Activated CD4-positive, alpha-beta T cell treated with anti-CD3 and anti-CD28 coated beads, Interleukin-2, amount 10 ng/mL, durations not matched to agents 24 days and 14 days (primary cell): ENCODE measurements around the gene ZBP1. TPM values are rescaled to one million over a fixed set of nuclear protein-coding genes. Genes with fewer than 3 reads are reported as not detected.

Experiments used
- DNase-seq: peaks from one replicate; pipeline ENCODE4 v3.0.0; 2022
- H3K27ac Mint-ChIP-seq: one replicate; pipeline ENCODE4 v1.8.0; 2022; ENCODE audit warnings: mild to moderate bottlenecking, mixed read lengths
- H3K27me3 Mint-ChIP-seq: one replicate; pipeline ENCODE4 v1.8.0; 2022; ENCODE audit warnings: mixed read lengths
- H3K36me3 Mint-ChIP-seq: one replicate; pipeline ENCODE4 v1.8.0; 2022; ENCODE audit warnings: low read depth, mild to moderate bottlenecking, mixed read lengths
- H3K4me1 Mint-ChIP-seq: one replicate; pipeline ENCODE4 v1.8.0; 2021; ENCODE audit warnings: mixed read lengths
- H3K4me3 Mint-ChIP-seq: one replicate; pipeline ENCODE4 v1.8.0; 2022; ENCODE audit warnings: mild to moderate bottlenecking, moderate library complexity, mixed read lengths
- H3K9me3 Mint-ChIP-seq: one replicate; pipeline ENCODE4 v1.8.0; 2021; ENCODE audit warnings: mixed read lengths
- intact Hi-C: fragments of 100-400 bp; cut with micrococcal nuclease; formaldehyde crosslinking; loops from one replicate; pipeline ENCODE4 v1.15.1; 2023
- total RNA-seq: library from RNA; stranded (reverse); gene quantifications from 2 replicates; pipeline ENCODE4 v1.2.3, GENCODE V29; 2022

Gene ZBP1
- total RNA-seq, 1 donor from 2014 or later: 0.51 TPM

DNA sequence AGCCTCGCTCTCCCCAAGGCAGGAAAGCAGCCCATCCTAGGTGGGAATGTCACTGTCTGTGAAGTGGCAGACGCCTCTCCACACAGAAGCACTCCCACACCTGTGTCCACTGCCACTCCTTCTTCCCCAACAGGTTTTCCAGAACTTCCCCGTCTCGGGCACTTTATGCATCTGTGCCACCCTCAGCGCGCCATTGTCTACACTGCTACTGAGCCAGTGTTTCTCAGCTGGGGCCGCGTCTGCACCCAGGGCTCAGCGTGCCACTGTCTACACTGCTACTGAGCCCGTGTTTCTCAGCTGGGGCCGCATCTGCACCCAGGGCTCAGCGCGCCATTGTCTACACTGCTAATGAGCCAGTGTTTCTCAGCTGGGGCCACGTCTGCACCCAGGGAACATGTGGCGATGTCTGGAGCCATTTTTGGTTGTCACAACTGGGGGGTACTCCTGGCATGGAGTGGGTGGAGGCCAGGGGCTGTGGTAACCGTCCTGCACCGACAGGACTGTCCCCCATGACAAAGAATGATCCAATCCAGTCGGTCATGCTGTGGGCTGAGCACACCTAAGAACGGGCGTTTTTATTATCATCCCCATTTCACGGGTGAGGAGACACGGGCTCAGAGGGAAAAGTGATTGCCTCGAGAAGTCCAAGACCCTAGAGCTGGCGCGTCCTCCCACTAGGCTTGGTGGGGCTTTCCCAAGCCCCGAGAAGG lies 41.7 kb upstream of the ZBP1 start:
- Mint-ChIP-seq H3K4me1 (peaks cover 8% of the 10 kb centered on the region), H3K27ac (no peak overlapping the region), H3K36me3 (no peaks in the 10 kb centered on the region), H3K4me3 (no peak overlapping the region), H3K27me3 (no peaks in the 10 kb centered on the region), H3K9me3 (peaks cover 4% of the 10 kb centered on the region)
- no peak for DNase-seq
- intact Hi-C loops: no loop called here

DNA sequence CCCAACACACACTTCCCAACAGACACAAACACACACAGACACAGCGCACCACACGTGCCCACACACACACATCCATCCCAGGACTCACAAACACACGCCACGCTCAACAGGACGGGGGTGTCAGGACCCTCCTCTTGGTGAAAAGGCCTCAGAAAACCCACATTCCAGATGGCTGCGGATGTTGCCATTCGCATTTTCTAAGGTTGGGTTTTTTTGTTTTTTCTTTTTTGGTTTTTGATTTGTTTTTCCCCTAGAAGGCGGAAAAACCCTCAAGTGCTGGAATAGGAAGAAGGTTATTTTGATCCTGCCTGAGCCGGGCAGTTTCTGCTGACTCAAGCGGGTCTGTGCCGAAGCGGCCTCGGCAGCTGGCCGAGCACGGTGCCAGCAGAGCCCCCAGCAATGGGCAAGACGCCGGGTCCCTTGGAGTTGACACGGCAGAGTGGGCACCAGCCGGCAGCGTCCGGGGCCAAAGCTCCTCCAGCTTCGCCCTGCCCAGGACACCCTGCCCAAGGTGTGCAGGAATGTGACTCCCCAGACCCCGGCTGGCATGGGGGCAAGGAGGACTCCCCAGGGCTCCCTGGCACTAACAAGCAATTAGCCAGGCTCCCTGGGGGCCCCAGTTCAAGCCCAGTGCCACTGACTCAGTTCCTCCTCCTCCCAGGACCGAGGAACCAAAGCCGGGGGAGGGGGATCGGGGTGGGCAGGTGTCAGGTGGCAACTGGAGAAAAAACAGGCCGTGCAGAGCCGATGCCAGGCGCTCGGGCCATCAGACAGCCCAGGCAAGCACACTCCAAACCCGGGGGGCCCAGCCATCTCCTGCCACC lies 40.9 kb upstream of the ZBP1 start:
- Mint-ChIP-seq H3K27me3 (no peaks in the 10 kb centered on the region), H3K4me1 (peaks cover 8% of the 10 kb centered on the region), H3K36me3 (no peaks in the 10 kb centered on the region), H3K9me3 (peaks cover 4% of the 10 kb centered on the region), H3K27ac (no peak overlapping the region), H3K4me3 (no peak overlapping the region)
- DNase-seq: no peak
- intact Hi-C loops: no loop called here

DNA sequence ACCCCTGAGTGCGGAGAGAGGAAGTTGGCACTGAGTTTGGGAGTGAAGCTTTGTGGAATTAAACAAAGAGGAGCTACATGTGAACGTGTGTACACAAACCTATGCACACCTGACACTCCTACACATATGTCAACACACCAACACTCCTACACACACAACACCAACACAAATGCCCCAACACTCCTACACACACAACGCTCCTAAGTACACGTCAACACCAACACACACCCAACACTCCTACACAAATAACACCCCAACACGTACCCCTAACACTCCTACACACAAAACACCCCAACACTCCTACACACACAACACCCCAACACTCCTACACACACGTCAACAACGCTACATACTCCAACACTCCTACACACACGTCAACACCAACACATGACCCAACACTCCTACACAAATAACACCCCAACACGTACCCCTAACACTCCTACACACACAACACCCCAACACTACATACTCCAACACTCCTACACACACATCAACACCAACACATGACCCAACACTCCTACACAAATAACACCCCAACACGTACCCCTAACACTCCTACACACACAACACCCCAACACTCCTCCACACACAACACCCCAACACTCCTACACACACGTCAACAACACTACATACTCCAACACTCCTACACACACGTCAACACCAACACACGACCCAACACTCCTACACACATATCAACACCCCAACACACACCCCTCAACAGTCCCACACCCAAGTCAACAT lies 40.1 kb upstream of the ZBP1 start:
- DNase-seq: no peak
- Mint-ChIP-seq H3K4me1 (peaks cover 8% of the 10 kb centered on the region), H3K4me3 (no peak overlapping the region), H3K36me3 (no peaks in the 10 kb centered on the region), H3K27ac (no peak overlapping the region), H3K27me3 (no peaks in the 10 kb centered on the region), H3K9me3 (peaks cover 4% of the 10 kb centered on the region)
- intact Hi-C loops: no loop called here

DNA sequence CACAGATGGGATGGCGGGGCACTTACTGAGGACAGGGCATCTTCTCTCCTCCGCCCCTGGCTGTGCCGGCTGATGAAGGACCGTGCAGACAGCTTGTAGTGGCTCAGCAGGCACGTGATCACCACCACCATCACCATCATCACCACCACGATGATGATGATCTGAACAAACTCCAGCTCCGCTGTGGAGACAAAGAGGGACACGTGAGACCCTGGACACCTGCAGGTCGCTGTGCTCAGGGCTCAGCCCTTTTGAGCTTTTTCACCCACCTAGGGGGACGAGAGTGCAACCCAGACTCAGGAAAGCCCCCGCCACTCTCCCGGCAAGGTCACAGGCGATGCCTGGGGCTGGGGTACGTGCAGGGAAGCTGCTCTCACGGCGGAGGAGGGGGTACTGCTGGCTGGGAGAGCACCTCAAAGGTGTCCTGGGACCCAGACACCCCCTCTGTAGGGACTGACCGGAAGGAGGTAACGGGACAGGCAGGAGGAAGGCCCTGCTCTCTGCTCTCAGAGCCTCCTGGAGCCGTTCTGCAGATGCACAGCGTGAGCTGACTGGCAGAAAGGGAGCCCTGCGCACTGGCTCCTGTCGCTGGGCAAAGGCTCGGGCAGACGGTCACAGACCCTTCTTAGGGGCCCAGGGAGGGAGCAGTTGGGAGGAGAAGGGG lies 39.4 kb upstream of the ZBP1 start:
- Mint-ChIP-seq H3K4me3 (no peak overlapping the region), H3K9me3 (peaks cover 4% of the 10 kb centered on the region), H3K4me1 (peaks cover 8% of the 10 kb centered on the region), H3K27me3 (no peaks in the 10 kb centered on the region), H3K36me3 (no peaks in the 10 kb centered on the region), H3K27ac (no peak overlapping the region)
- intact Hi-C loops: loop anchor here (10.0 kb wide), 1 partner anchor 425 kb away; no protein-coding TSS in a partner anchor
- DNase-seq: no peak

DNA sequence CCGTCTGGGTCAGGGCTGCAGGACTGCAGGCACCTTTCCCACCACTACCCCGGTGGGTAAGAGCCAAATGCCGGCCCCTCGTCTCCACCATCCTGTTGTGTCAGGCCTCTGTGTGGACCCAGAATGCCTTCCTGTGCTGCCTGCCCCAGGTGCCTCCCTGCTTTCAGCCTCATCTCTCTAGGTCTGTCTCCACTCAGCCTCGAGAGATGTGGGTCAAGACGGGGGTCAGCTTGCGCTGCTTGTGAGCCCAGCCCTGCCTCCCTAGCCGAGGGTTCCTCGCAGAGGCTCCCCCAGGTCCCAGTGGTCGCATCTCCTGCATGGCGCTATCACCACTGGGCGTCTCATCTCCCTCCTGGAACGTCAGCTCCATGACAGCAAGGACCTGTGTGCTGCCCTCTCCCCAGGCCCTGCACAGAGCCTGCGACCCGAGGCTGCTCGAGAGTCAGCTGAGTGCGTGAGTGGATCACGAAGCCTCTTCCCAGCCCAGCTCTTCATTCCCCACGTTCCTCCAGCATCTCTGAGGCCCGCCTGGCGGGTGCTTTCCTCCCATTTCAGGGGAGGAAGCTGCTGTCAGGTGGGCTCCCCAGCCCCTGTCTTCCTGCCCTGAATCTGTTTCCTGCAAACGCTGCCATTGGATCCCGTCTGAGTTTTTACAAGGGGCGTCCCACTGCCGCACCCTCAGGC lies 38.7 kb upstream of the ZBP1 start:
- H3K27ac Mint-ChIP-seq: no peak overlapping the region
- peaks cover 4% of the 10 kb centered on the region for H3K9me3 Mint-ChIP-seq
- H3K4me3 Mint-ChIP-seq: no peak overlapping the region
- intact Hi-C loops: loop anchor here (10.0 kb wide), 1 partner anchor 426 kb away; no protein-coding TSS in a partner anchor
- H3K27me3 Mint-ChIP-seq: no peaks in the 10 kb centered on the region
- peaks cover 11% of the 10 kb centered on the region for H3K4me1 Mint-ChIP-seq
- no peaks in the 10 kb centered on the region for H3K36me3 Mint-ChIP-seq
- no peak for DNase-seq

DNA sequence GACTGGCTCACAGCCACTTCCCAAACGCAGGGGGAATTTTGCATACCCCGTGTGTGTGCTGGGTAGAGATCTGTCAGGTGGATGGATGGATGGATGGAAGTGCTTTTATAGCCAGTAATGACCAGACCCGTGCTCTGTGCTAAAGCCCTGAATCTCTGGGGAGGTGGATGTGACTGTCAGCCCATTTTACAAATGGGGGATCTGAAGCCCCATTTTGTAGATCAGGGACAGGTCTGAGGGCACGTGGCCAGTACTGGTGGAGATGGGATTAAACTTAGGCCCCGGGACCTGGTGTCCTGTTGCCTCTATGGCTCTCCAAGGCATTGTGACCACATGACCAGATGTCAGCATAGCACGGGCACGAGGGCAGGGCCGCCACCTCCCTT lies 38.2 kb upstream of the ZBP1 start:
- peaks cover 11% of the 10 kb centered on the region for H3K4me1 Mint-ChIP-seq
- DNase-seq: no peak
- no peak overlapping the region for H3K4me3 Mint-ChIP-seq
- peaks cover 4% of the 10 kb centered on the region for H3K9me3 Mint-ChIP-seq
- H3K27me3 Mint-ChIP-seq: no peaks in the 10 kb centered on the region
- intact Hi-C loops: loop anchor here (10.0 kb wide), 1 partner anchor 426 kb away; no protein-coding TSS in a partner anchor
- no peak overlapping the region for H3K27ac Mint-ChIP-seq
- no peaks in the 10 kb centered on the region for H3K36me3 Mint-ChIP-seq

DNA sequence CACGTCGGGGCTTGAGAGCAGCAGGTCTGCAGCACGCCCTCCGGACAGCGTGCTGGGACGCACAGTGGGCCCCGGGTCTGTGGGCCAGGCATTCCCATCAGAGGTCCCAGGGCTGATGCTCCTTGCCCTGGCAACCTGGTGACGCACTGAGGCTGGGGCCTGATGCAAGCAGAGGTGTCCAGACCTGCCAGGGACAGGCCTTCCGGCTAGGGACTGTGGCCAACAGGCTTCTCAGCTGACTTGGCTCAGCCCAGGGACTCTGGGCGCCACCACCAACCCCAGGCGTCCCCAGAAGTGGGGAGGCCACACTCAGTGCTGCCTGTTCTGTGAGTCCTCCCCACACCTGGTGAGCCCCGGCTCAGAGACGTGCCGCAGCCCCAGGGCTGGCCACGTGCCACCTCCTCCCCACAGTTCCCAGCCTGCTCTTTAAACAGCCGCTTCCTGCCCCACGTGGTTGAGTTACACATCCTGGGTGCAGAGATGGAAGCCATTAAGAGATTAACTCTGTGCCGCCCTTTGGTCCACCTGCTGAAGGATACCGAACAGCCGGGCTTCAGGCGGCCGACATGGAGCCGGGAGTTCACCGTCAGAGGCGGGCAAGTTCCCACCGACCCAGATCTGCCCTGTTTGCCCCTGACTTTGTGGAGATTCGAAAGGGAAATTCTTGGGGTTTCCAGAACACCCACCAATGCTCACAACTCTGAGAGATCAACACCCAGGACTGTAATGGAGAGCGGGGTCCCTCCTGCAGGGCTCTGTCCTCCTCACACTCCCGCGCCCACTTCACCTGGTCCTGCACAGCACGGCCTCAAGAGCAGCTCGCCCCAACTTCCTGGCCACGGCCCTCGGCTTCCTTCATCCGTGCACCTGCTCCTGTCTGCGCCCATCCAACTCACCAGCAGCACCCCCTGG lies 37.6 kb upstream of the ZBP1 start:
- no peak overlapping the region for H3K27ac Mint-ChIP-seq
- intact Hi-C loops: loop anchor here (2.0 to 10.0 kb wide), 2 partner anchors 427 to 551 kb away; no protein-coding TSS in a partner anchor

DNA sequence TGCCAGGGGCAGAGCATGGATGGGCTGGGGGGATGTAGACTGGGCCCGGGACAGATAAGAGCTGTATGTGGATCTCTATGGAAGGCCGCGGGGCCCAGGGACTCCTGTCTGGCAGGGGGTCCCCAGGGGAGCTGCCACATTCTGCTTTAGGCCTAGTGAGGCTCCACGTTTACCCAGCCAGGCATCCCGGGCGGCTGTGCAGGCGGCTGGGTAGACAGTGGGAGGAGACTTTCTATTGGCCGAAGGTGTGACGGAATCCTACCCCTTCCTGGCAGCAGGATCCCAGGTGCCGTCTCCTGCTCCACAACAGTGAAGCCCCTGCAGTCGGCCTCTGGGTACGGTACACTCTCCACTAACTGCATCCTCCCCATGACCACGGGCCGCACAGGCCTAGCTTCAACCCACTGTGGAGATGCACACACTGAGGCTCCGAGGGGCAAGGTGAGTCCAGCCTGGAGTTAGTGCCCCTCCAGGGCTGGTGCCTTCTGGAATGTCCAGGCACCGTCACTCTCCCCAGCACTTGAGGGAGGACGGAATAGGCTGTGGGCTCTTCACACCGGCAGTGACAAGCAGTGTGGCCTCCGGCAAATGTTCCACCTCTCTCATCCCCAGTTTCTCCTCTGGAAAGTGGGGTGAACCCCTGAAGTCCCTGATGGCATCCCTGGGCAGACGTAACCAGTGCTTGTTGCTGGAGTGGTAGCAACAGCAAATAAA lies 36.8 kb upstream of the ZBP1 start:
- intact Hi-C loops: loop anchor here (2.0 to 10.0 kb wide), 2 partner anchors 428 to 552 kb away; no protein-coding TSS in a partner anchor
- Mint-ChIP-seq H3K36me3 (no peaks in the 10 kb centered on the region), H3K27me3 (no peaks in the 10 kb centered on the region), H3K4me1 (peaks cover 11% of the 10 kb centered on the region), H3K27ac (no peak overlapping the region), H3K4me3 (no peak overlapping the region), H3K9me3 (peaks cover 4% of the 10 kb centered on the region)
- DNase-seq: no peak

More for the DNA sequence above, 37.6 kb upstream of the ZBP1 start:
- peaks cover 11% of the 10 kb centered on the region for H3K4me1 Mint-ChIP-seq
- no peaks in the 10 kb centered on the region for H3K36me3 Mint-ChIP-seq
- peak; percentile 78 for DNase-seq
- no peaks in the 10 kb centered on the region for H3K27me3 Mint-ChIP-seq
- no peak overlapping the region for H3K4me3 Mint-ChIP-seq
- H3K9me3 Mint-ChIP-seq: peaks cover 4% of the 10 kb centered on the region

DNA sequence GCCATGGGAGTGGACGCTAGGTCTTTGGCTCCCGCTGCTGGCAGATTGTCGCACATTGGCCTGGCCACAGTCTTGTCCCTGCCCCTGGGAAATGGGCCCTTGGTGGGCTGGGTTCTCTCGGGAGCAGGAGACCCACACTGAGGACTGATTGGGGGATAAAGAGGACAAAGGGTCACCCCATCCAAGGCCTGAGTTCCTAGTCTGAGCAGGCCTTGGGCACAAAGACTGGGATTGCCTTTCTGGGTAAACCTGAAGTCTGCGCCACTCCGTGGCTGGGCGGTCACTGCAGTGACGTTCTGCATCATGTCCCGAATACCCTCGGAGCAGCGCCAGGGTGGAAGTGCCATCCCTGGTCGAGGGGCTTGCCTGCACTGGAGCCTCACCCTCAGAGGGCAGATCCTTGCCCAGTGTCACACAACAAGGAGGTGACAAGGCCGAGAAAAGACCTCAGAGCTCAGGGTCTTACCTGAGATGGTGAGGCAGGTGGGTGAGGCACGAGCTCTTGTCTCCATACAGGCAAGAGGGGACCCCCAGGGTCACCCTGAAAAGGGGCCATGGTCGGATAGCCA lies 36.1 kb upstream of the ZBP1 start:
- intact Hi-C loops: loop anchor here (2.0 to 10.0 kb wide), 2 partner anchors 428 to 552 kb away; no protein-coding TSS in a partner anchor
- Mint-ChIP-seq H3K36me3 (no peaks in the 10 kb centered on the region), H3K9me3 (peaks cover 4% of the 10 kb centered on the region), H3K4me1 (peaks cover 11% of the 10 kb centered on the region), H3K27me3 (no peaks in the 10 kb centered on the region), H3K4me3 (no peak overlapping the region), H3K27ac (no peak overlapping the region)
- DNase-seq: no peak

DNA sequence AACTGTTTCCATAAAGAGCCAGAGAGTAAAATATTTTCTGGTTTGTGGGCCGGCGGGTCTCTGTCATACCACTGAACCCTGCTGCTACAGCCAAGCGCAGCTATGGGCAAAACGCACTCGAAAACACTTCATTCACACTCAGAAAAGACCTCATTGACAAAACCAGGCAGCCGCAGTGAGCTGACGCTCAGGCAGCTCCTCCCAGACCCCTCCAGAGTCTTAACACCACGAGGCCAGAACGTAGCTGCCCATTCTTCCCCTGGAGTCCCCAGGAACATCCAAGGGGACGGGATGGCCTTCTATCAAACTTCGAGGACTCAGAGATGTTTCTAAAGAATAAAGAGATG lies 35.6 kb upstream of the ZBP1 start:
- H3K27me3 Mint-ChIP-seq: no peaks in the 10 kb centered on the region
- H3K9me3 Mint-ChIP-seq: peaks cover 4% of the 10 kb centered on the region
- no peaks in the 10 kb centered on the region for H3K36me3 Mint-ChIP-seq
- no peak overlapping the region for H3K4me3 Mint-ChIP-seq
- H3K4me1 Mint-ChIP-seq: peaks cover 11% of the 10 kb centered on the region
- no peak for DNase-seq
- intact Hi-C loops: loop anchor here (2.0 to 10.0 kb wide), 3 partner anchors 59 to 553 kb away; no protein-coding TSS in a partner anchor
- H3K27ac Mint-ChIP-seq: no peak overlapping the region

DNA sequence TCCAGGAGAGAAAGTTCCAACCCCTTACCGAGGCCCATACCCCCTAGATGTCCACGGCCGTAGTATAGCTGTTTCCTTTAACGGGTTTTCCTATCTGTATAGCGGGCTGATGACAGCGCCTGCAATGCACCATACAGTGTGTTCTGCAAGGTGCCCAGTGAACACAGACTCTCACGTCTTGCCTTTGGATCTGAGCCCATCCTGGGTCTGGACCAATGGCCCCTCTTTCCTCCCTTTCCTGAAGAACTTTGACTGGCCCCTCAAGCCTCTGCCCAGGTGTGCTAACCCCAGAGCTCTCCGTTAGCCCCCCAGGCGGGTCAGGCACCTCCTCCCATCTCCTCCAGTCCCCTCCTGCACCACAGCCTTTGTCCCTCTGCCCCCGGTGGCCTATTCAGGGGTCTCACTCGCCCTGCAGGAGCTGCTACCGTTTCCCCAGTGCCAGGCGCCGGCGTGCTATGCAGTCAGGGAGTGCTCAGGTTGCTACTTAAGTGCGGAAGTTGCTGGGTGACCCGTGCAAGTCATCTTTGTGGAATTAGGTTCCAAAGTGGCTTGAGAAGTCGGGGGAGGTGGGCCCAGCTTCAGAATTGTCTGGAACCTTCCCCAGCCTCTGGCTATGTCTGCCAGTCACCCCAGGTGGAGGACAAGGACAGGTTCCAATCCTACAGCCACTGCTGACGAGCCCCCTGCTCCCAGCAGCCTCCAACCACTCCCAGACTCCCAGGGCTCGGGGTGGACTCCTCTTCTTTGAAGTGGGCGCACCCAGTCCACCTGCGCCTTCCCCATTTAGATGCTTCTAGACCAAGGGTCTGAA lies 35.0 kb upstream of the ZBP1 start:
- H3K27ac Mint-ChIP-seq: no peak overlapping the region
- peaks cover 2% of the 10 kb centered on the region for H3K27me3 Mint-ChIP-seq
- no peak for DNase-seq
- H3K36me3 Mint-ChIP-seq: no peaks in the 10 kb centered on the region
- no peak overlapping the region for H3K4me3 Mint-ChIP-seq
- H3K4me1 Mint-ChIP-seq: peaks cover 11% of the 10 kb centered on the region
- intact Hi-C loops: loop anchor here (1.0 to 10.0 kb wide), 3 partner anchors 58 to 524 kb away; no protein-coding TSS in a partner anchor
- no peaks in the 10 kb centered on the region for H3K9me3 Mint-ChIP-seq
